ENCODE data around the gene CPAMD8. TPM values are rescaled to one million over a fixed set of nuclear protein-coding genes. Genes with fewer than 3 reads are reported as not detected.

CPAMD8 gene
- total and polyA plus RNA-seq, 2 of the 8 experiments (the other 6 are each of a cell fraction or from before 2014, with no cell fraction given): 6.1 to 9.2 TPM

GRCh38 chr19:16867211-16867610 lies 159.4 kb downstream of the CPAMD8 start:
- H3K36me3 ChIP-seq (ENCODE audit: control insufficient read depth in 2 of 4, insufficient read depth in 4 of 4, low read length in 3 of 4): peaks cover 33 to 77% (median 62%) of the 10 kb centered on the region in 4 experiments
- no peak overlapping the region for H3K18ac ChIP-seq (ENCODE audit: extremely low read depth, low read length)
- H2AK5ac ChIP-seq (ENCODE audit: low read depth, low read length): no peak overlapping the region
- WGBS, 2 experiments (ENCODE audit: extremely low coverage in 1 of 2, insufficient coverage in 1 of 2, insufficient read length in 1 of 2, insufficient replicate concordance in 2 of 2, low coverage in 1 of 2, low lambda C conversion rate in 2 of 2, missing lambda C conversion rate in 1 of 2): 86% methylated on average over 10 of the region's 10 CpGs; no CpG with 5 or more reads in 1 of the 2 experiments
- no peaks in the 10 kb centered on the region for H3K4me1 ChIP-seq (replicated peaks in 1 of 4; ENCODE audit: control insufficient read depth in 3 of 4, insufficient read depth in 4 of 4, low read length in 3 of 4)
- H3K14ac ChIP-seq (ENCODE audit: insufficient read length): no peak overlapping the region
- H3K23ac ChIP-seq (ENCODE audit: insufficient read length): no peak overlapping the region
- no peaks in the 10 kb centered on the region for H3K9me3 ChIP-seq (ENCODE audit: insufficient read depth in 2 of 2, low read depth in 1 of 2, low read length in 1 of 2)
- no peak overlapping the region for H2BK5ac ChIP-seq (ENCODE audit: low read depth, low read length)
- no peak overlapping the region for H2BK20ac ChIP-seq (ENCODE audit: low read length)
- no peak overlapping the region for H2BK120ac ChIP-seq (replicated peaks; ENCODE audit: low read depth, low read length)
- H4K20me1 ChIP-seq (replicated peaks in 1 of 2; ENCODE audit: control insufficient read depth in 1 of 2, insufficient read depth in 2 of 2, low read length in 2 of 2): peaks cover 1 to 8% of the 10 kb centered on the region in 2 experiments
- ChIA-PET POLR2A (ENCODE audit: partially characterized antibody) (interaction anchor here (1.4 kb wide), 1 partner anchor 13 kb away, joined by 4 read pairs; no protein-coding TSS in a partner anchor), CTCF (ENCODE audit: partially characterized antibody) (no interaction called here)
- H2BK15ac ChIP-seq (ENCODE audit: low read length): no peak overlapping the region
- no peak overlapping the region for H4K8ac ChIP-seq (ENCODE audit: extremely low read depth, insufficient read depth, low read length)
- no peaks in the 10 kb centered on the region for H3K27me3 ChIP-seq (replicated peaks in 1 of 4; ENCODE audit: control insufficient read depth in 3 of 4, extremely low read depth in 1 of 4, insufficient read depth in 3 of 4, low read length in 3 of 4)
- no peak overlapping the region for H2AFZ ChIP-seq (ENCODE audit: low read length)
- peaks cover 7% of the 10 kb centered on the region for H3K79me1 ChIP-seq (ENCODE audit: low read depth, low read length)
- no peak overlapping the region for H2BK12ac ChIP-seq (ENCODE audit: low read depth, low read length)
- H4K91ac ChIP-seq (replicated peaks; ENCODE audit: insufficient read length, low read length): no peak overlapping the region
- H3K4me3 ChIP-seq (ENCODE audit: extremely low read depth in 1 of 4, insufficient read depth in 2 of 4, low read depth in 3 of 4, low read length in 4 of 4): no peak overlapping the region
- no peaks in the 10 kb centered on the region for H3K79me2 ChIP-seq (ENCODE audit: control insufficient read depth in 1 of 2, insufficient read depth in 2 of 2, low read length in 2 of 2)
- no peak overlapping the region for H3K27ac ChIP-seq (ENCODE audit: low read depth, low read length)
- no peak overlapping the region for H3K9ac ChIP-seq (replicated peaks in 1 of 4; ENCODE audit: extremely low read depth in 1 of 4, low read depth in 3 of 4, low read length in 3 of 4)
- DNase-seq (ENCODE audit: low read depth in 1 of 2, low spot score in 2 of 2) (no peak), FAIRE-seq (no peak)
- H3K56ac ChIP-seq (replicated peaks; ENCODE audit: insufficient read length, low read depth, low read length): no peak overlapping the region
- H3K4ac ChIP-seq (replicated peaks; ENCODE audit: insufficient read length, low read depth, low read length): no peak overlapping the region
- H4K5ac ChIP-seq (ENCODE audit: insufficient read length, low read depth, low read length): no peak overlapping the region
- no peaks in the 10 kb centered on the region for H3K23me2 ChIP-seq (ENCODE audit: low read depth, low read length)
- H3K4me2 ChIP-seq (ENCODE audit: insufficient read depth in 1 of 2, low read depth in 2 of 2, low read length in 2 of 2): no peak overlapping the region
- TF ChIP-seq NRF1 (IDR thresholded peaks at IDR 0.05; ENCODE audit: low read depth, low read length) (no peak), POU5F1 (IDR thresholded peaks at IDR 0.05; ENCODE audit: low read depth, low read length) (no peak), RFX5 (IDR thresholded peaks at IDR 0.05; ENCODE audit: borderline replicate concordance, low read depth, low read length) (no peak), SIX5 (IDR thresholded peaks at IDR 0.05; ENCODE audit: low read depth, low read length) (no peak), RNF2 (IDR thresholded peaks at IDR 0.05; ENCODE audit: borderline replicate concordance, low read depth, low read length, missing control alignments, poor library complexity, severe bottlenecking) (no peak), SAP30 (IDR thresholded peaks at IDR 0.05; ENCODE audit: insufficient read depth, insufficient replicate concordance, low read length) (no peak), SP1 (IDR thresholded peaks at IDR 0.05; ENCODE audit: low read depth, low read length) (no peak), CTBP2 (IDR thresholded peaks at IDR 0.05; ENCODE audit: borderline replicate concordance, insufficient read depth, insufficient read length, low read length) (no peak), TCF12 (IDR thresholded peaks at IDR 0.05; ENCODE audit: low read depth, low read length) (no peak), MAFK (IDR thresholded peaks at IDR 0.05; ENCODE audit: low read depth, low read length) (no peak), GTF2F1 (IDR thresholded peaks at IDR 0.05; ENCODE audit: borderline replicate concordance, low read depth, low read length) (no peak)
- TF ChIP-seq, protein P1, sequence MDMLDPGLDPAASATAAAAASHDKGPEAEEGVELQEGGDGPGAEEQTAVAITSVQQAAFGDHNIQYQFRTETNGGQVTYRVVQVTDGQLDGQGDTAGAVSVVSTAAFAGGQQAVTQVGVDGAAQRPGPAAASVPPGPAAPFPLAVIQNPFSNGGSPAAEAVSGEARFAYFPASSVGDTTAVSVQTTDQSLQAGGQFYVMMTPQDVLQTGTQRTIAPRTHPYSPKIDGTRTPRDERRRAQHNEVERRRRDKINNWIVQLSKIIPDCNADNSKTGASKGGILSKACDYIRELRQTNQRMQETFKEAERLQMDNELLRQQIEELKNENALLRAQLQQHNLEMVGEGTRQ (IDR thresholded peaks at IDR 0.05; ENCODE audit: low read length): no peak

Measured in H1 (cell line).